GM12891 (cell line): ENCODE measurements around the gene TMPRSS4.

ENCODE experiments used
- POLR2A ChIP-seq: IDR thresholded peaks from 2 replicates; pipeline ENCODE4 v1.6.1; 2011; ENCODE audit warnings: low read depth, low read length, control low read depth
- POLR2AphosphoS5 ChIP-seq: IDR thresholded peaks from 2 replicates; pipeline ENCODE4 v1.6.1; 2011; ENCODE audit warnings: low read depth, low read length, control low read depth
- SPI1 ChIP-seq: IDR thresholded peaks from 2 replicates; pipeline ENCODE4 v1.6.1; 2011; ENCODE audit warnings: low read depth, low read length, control low read depth

DNA sequence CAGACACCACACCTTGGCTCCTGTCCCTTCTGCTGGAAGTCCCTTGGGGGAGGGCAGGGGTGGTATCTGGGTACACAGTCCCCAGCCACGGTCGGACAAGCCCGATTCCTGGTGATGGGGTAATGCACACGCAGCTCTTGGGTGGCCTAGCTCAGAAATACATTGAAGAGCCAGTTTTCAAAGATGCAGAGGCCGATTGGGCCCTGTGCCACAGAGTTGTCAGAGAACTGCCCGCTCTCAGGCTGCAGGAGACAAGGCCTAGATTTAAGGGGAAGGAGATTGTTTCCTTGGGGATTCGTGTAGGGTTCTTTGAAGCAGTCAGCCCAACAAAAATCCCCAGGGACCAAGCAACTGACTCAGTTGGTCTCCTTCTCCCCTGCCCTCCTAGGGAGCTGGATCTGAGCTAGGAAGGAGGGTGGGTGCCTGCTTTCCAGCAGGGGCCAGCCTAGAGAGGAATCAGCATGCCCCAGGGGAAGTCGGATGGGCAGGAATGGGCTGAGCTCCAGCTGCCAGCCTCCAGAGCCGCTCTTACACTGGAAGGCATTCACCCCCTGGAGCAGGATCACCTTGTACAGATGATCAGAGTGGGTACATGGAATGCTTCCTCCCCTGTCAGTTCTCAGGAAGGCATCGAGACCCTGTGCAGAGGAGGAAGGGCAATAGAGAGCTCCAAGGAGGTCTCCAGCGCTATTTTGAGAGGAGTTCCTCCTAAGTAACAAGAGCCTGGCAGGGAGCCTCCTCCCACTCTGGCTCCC is 79.1 kb downstream of the TMPRSS4 start:
- TF ChIP-seq POLR2AphosphoS5 (no peak), POLR2A (no peak), SPI1 (no peak)
